Measurements from ENCODE around the gene FMOD. TPM values are rescaled to one million over a fixed set of nuclear protein-coding genes. Genes with fewer than 3 reads are reported as not detected.

FMOD gene
- total RNA-seq, 2 experiments from 2014 or later = not detected

Other genes with a start within 250 kb of the FMOD start
- not detected for gene ADORA1, start 223.4 kb downstream of the FMOD start, total RNA-seq
- not detected for gene MYBPH, start 175.3 kb downstream of the FMOD start, total RNA-seq
- gene CHI3L1, start 164.4 kb downstream of the FMOD start, total RNA-seq = under 1 TPM; 0.37 to 0.53 TPM
- 1 to 10 TPM in 1 of 2 experiments, under 1 TPM in 1; 0.67 to 1.0 TPM for gene CHIT1, start 121.4 kb downstream of the FMOD start, total RNA-seq
- 10 to 100 TPM; 90.3 to 99.8 TPM for gene BTG2, start 45.6 kb downstream of the FMOD start, total RNA-seq
- not detected for gene PRELP, start 124.7 kb upstream of the FMOD start, total RNA-seq
- not detected for gene OPTC, start 143.0 kb upstream of the FMOD start, total RNA-seq

Data from activated naive CD8-positive, alpha-beta T cell treated with anti-CD3 and anti-CD28 coated beads, Interleukin-2, amount 10 ng/mL, durations not matched to agents 7 days and 5 days (primary cell).